ENCODE measurements around the gene GNPDA1. TPM values are rescaled to one million over a fixed set of nuclear protein-coding genes. Genes with fewer than 3 reads are reported as not detected.

Gene GNPDA1
- total RNA-seq: 10 to 100 TPM; 11.4 to 42.2 TPM

- Histone ChIP-seq H3K4me1 (peaks cover 27% of the 10 kb centered on the region), H3K36me3 (replicated peaks in 1 of 2; ENCODE audit: insufficient read depth in 1 of 2, low read depth in 2 of 2) (no peaks in the 10 kb centered on the region), H3K27ac (peak within 1 kb of the TSS; percentile 72 to 87 (median 80)), H3K9me3 (no peaks in the 10 kb centered on the region), H3K4me3 (peak within 1 kb of the TSS; percentile 8 to 30), H3K27me3 (no peaks in the 10 kb centered on the region)
- TF ChIP-seq, protein P1, sequence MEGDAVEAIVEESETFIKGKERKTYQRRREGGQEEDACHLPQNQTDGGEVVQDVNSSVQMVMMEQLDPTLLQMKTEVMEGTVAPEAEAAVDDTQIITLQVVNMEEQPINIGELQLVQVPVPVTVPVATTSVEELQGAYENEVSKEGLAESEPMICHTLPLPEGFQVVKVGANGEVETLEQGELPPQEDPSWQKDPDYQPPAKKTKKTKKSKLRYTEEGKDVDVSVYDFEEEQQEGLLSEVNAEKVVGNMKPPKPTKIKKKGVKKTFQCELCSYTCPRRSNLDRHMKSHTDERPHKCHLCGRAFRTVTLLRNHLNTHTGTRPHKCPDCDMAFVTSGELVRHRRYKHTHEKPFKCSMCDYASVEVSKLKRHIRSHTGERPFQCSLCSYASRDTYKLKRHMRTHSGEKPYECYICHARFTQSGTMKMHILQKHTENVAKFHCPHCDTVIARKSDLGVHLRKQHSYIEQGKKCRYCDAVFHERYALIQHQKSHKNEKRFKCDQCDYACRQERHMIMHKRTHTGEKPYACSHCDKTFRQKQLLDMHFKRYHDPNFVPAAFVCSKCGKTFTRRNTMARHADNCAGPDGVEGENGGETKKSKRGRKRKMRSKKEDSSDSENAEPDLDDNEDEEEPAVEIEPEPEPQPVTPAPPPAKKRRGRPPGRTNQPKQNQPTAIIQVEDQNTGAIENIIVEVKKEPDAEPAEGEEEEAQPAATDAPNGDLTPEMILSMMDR (IDR thresholded peaks at IDR 0.05): peak in 4 of 7 experiments; percentile 12 to 57 (median 36)
- TF ChIP-seq POLR2A (IDR thresholded peaks at IDR 0.05): peak; percentile 58 to 88 (median 79)
- WGBS, 2 donors: 0 to 1% methylated on average over 11 to 34 of the region's 58 CpGs
- intact Hi-C loops (cut with DNase I): no loop called here
- DNase-seq (peak; percentile 86 to 89 (median 88)), ATAC-seq (peak; percentile 94)
These were observed at the start of gene GNPDA1 for GRCh38 chr5:142012792-142013388. TSS of gene GNPDA1 (minus strand) at chr5:142013027. CDS start at chr5:142012035, 992 bp downstream.

- intact Hi-C loops (cut with DNase I): no loop called here
- Histone ChIP-seq H3K27me3 (no peaks in the 10 kb centered on the region), H3K27ac (no peak overlapping the region), H3K4me3 (no peak overlapping the region), H3K36me3 (replicated peaks in 1 of 2; ENCODE audit: insufficient read depth in 1 of 2, low read depth in 2 of 2) (no peaks in the 10 kb centered on the region), H3K4me1 (peaks cover 33% of the 10 kb centered on the region), H3K9me3 (no peaks in the 10 kb centered on the region)
- peak; percentile 57 to 81 (median 66) for DNase-seq
- TF ChIP-seq POLR2A (IDR thresholded peaks at IDR 0.05): no peak
- TF ChIP-seq, protein P1 (IDR thresholded peaks at IDR 0.05): peak in 6 of 7 experiments; percentile 13 to 50 (median 39)
- WGBS, 2 donors: 44 to 76% methylated on average over 1 of the region's 1 CpG
- ATAC-seq: peak; percentile 68
These were observed 46.6 kb upstream of the GNPDA1 start for GRCh38 chr5:142059304-142059940.

DNA sequence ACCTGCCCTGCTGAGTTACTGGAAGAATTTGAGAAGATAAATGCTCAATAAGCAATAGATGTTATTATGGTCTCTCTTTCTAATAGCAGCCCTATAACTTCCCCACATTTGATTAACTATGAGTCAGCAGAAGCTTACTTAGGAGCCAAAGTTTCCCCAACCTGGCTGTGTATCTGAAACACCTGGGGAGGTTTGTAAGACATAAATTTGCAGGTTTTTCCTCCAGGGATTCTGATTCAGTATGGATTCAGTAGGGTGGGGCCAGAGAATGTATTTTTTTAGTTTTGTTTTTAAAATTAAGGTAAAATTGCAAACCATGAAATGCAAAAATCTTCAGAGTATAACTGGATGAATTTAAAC, 44.9 kb upstream of the GNPDA1 start:
- H3K4me1 ChIP-seq: peaks cover 25% of the 10 kb centered on the region
- ATAC-seq (no peak), DNase-seq (no peak)
- H3K9me3 ChIP-seq: no peaks in the 10 kb centered on the region
- TF ChIP-seq, protein P1 (IDR thresholded peaks at IDR 0.05): no peak
- no peak for TF ChIP-seq POLR2A (IDR thresholded peaks at IDR 0.05)
- H3K27me3 ChIP-seq: no peaks in the 10 kb centered on the region
- H3K36me3 ChIP-seq (replicated peaks in 1 of 2; ENCODE audit: insufficient read depth in 1 of 2, low read depth in 2 of 2): no peaks in the 10 kb centered on the region
- no peak overlapping the region for H3K4me3 ChIP-seq
- intact Hi-C loops (cut with DNase I): no loop called here
- no peak overlapping the region for H3K27ac ChIP-seq

DNA sequence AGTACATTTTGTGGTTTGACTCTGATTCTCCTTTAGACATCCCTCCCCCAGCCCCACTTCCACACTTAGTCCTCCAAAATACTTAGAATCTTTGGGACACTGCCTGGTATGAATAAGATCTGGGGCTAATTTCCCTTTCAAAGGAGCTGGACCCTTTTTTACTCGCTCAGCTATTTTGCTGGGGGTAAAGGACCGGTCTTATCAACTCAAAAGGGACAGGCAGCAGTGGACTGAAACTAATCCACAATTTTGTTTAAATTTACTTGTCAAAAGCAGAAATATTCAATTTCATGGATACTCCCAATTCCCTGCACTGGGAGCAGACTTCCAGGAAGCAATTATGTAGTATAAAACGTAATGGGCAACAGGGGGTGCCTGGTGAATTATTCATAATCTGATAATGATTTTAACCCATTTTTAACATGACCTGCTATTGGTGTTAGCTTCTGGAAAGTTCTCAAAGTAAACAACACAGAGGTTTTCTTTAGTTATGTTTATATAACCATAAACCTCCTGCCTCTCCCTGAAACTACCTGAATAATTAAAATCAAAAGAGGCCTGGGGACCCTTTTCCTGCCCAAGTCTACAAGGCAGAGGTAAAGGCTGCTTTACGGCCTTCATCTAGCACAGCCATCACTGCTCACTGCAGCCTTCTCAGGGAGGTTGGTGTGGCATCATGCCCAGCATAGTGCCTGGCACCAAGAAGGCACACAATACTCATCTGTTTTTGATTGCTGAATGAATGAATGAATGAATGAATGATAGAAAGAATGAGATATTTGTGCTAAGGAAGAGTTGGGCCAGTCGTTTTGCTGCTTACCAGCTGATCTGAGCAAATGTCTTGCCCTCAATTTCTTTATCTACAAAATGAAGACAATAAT, 44.2 kb upstream of the GNPDA1 start:
- no peaks in the 10 kb centered on the region for H3K9me3 ChIP-seq
- no peak for TF ChIP-seq POLR2A (IDR thresholded peaks at IDR 0.05)
- 57 to 65% methylated on average over 5 of the region's 5 CpGs for WGBS, 2 donors
- no peak overlapping the region for H3K27ac ChIP-seq
- H3K27me3 ChIP-seq: no peaks in the 10 kb centered on the region
- no peak overlapping the region for H3K4me3 ChIP-seq
- H3K4me1 ChIP-seq: peaks cover 25% of the 10 kb centered on the region
- no peaks in the 10 kb centered on the region for H3K36me3 ChIP-seq (replicated peaks in 1 of 2; ENCODE audit: insufficient read depth in 1 of 2, low read depth in 2 of 2)
- no peak for ATAC-seq
- peak in 2 of 4 donors; percentile 16 to 19 for DNase-seq
- intact Hi-C loops (cut with DNase I): no loop called here

DNA sequence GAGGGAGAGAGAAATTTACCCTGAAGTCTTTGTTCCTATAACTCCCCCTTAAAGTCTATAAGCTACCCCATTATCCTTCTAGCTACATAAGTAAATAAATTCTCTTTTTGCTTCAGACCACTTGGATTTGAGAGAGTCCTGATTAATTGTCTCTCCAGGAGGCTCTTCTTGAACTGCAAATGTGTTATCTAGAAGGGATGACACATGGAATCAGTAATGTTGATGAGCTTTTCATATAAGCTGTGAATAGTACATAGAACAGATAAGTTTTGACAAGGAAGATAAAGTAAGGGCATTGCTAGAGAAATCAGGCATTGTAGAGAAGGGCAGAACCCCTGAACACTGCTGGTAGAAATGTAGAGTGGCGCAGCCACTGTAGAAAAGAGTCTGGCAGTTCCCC, 42.5 kb upstream of the GNPDA1 start:
- Histone ChIP-seq H3K27ac (no peak overlapping the region), H3K36me3 (replicated peaks in 1 of 2; ENCODE audit: insufficient read depth in 1 of 2, low read depth in 2 of 2) (no peaks in the 10 kb centered on the region), H3K4me1 (peaks cover 25% of the 10 kb centered on the region), H3K4me3 (no peak overlapping the region), H3K27me3 (no peaks in the 10 kb centered on the region), H3K9me3 (no peaks in the 10 kb centered on the region)
- DNase-seq (no peak), ATAC-seq (no peak)
- TF ChIP-seq, protein P1 (IDR thresholded peaks at IDR 0.05): no peak
- TF ChIP-seq POLR2A (IDR thresholded peaks at IDR 0.05): no peak
- 94 to 100% methylated on average over 1 of the region's 1 CpG for WGBS, 2 donors
- intact Hi-C loops (cut with DNase I): no loop called here

All from body of pancreas (tissue), 4 donors.